Stimulated activated CD4-positive, alpha-beta T cell treated with anti-CD3 and anti-CD28 coated beads, Interleukin-1b, Interleukin-23, amount 100 ng/mL, for 48 hours (primary cell): ENCODE results near the gene HIF3A.
"Not testable (repeated sequence)": the region's sequence is repeated elsewhere in the genome, so short reads cannot be mapped to it uniquely, and the experiment has no call there.

Experiments
- DNase-seq: peaks from one replicate; pipeline ENCODE4 v3.0.0-alpha.2; 2020

Gene HIF3A

GRCh38 chr19:46295401-46296201 is 1.2 kb upstream of the HIF3A start:
- no peak for DNase-seq

- DNase-seq = no peak
These were observed 701 bp upstream of the HIF3A start for GRCh38 chr19:46296202-46296480.

- no peak for DNase-seq
These were observed 1.0 kb downstream of the HIF3A start for GRCh38 chr19:46297700-46298478.

GRCh38 chr19:46298479-46299003 is 1.7 kb downstream of the HIF3A start:
- DNase-seq = no peak

- no peak for DNase-seq
These were observed 2.2 kb downstream of the HIF3A start for GRCh38 chr19:46299004-46299509.

GRCh38 chr19:46299695-46300094 is 2.9 kb downstream of the HIF3A start:
- DNase-seq = no peak

GRCh38 chr19:46303322-46303690 is 6.5 kb downstream of the HIF3A start:
- DNase-seq = no peak

GRCh38 chr19:46303691-46304397 is 7.0 kb downstream of the HIF3A start:
- no peak for DNase-seq

GRCh38 chr19:46306501-46306900 is 9.7 kb downstream of the HIF3A start:
- no peak for DNase-seq

- no peak for DNase-seq
These were observed 11.7 kb downstream of the HIF3A start for GRCh38 chr19:46308510-46308909.

- DNase-seq = no peak
These were observed 12.2 kb downstream of the HIF3A start for GRCh38 chr19:46309056-46309455.

- DNase-seq = no peak
These were observed 14.6 kb downstream of the HIF3A start for GRCh38 chr19:46311444-46311843.

- DNase-seq = not testable (repeated sequence)
These were observed 17.0 kb downstream of the HIF3A start for GRCh38 chr19:46313540-46314469.

GRCh38 chr19:46317339-46317738 is 20.5 kb downstream of the HIF3A start:
- no peak for DNase-seq

- no peak for DNase-seq
These were observed 22.8 kb downstream of the HIF3A start for GRCh38 chr19:46319613-46320012.

- DNase-seq = no peak
These were observed 23.7 kb downstream of the HIF3A start for GRCh38 chr19:46320559-46320958.

GRCh38 chr19:46321653-46322052 is 24.8 kb downstream of the HIF3A start:
- no peak for DNase-seq

- DNase-seq = not testable (repeated sequence)
These were observed 26.4 kb downstream of the HIF3A start for GRCh38 chr19:46323227-46323626.

GRCh38 chr19:46324277-46324676 is 27.4 kb downstream of the HIF3A start:
- no peak for DNase-seq

GRCh38 chr19:46326608-46327007 is 29.8 kb downstream of the HIF3A start:
- no peak for DNase-seq

- DNase-seq = no peak
These were observed 31.2 kb downstream of the HIF3A start for GRCh38 chr19:46328079-46328478.

GRCh38 chr19:46330319-46330918 is 33.6 kb downstream of the HIF3A start:
- no peak for DNase-seq
